Measurements from ENCODE around the gene SSNA1.

- TF ChIP-seq CTCF (IDR thresholded peaks at IDR 0.05): no peak
- TF ChIP-seq POLR2A (IDR thresholded peaks at IDR 0.05): no peak
- no peak for TF ChIP-seq POLR2AphosphoS5 (IDR thresholded peaks at IDR 0.05)
Measured at GRCh38 chr9:137221095-137221505, 32.6 kb downstream of the SSNA1 start.
